Activated CD4-positive, CD25-positive, alpha-beta regulatory T cell treated with anti-CD3 and anti-CD28 coated beads, Interleukin-2, amount 50 U/mL, for 24 hours (primary cell): ENCODE data around the gene NLRP13.
"Not testable (repeated sequence)": the region's sequence is repeated elsewhere in the genome, so short reads cannot be mapped to it uniquely, and the experiment has no call there.

Experiments used
- ATAC-seq, 2 donors: fragments of 150-1000 bp; cut with Tn5 transposase; one replicate each; pipeline ENCODE4 v1.10.0; 2021; ENCODE audit warnings: mild to moderate bottlenecking in 1 of 2, moderate library complexity in 1 of 2

NLRP13 gene

GRCh38 chr19:55931936-55932386 is at the start of gene NLRP13:
Gene NLRP13 (minus strand): TSS chr19:55932336. CDS start chr19:55932311, 25 bp downstream.
- ATAC-seq = no peak

DNA sequence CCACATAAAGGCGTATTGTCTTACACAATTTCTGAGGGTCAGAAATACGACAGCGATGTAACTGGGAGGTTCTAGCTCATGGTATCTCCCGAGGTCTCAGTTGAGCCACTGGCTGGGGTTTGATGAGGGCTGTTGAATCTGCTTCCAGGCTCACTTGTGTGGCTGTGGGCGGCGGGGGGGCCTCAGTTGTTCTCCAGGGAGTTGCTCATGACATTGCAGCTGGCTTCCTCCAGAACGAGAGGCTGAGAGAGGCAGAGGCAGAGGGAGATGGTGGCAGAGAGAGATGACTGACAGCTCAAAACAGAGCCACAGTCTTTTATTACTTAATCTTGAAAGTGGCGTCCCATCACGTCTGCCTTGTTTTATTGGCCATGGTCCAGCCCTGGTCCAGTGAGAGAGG is 48.3 kb upstream of the NLRP13 start:
- ATAC-seq = no peak

DNA sequence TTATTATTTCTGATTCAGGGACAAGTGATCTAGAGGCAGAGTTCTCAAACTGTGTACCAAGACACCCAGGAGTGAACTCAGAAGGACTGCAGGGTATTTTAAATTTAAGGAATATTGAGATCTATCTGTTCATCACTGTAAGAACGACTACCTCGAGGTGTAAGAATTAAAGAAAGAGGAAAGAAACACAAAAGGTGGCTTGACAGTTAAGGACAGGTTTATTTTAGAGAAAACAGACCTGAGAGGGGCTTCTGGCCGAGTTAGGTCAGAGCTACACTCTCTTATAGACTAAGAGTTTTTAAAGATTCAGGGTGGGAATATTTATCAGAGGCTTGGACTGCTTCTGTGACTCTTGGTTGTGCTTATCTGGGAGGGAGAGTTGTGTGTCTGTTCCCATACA is 41.8 kb upstream of the NLRP13 start:
- ATAC-seq = no peak

DNA sequence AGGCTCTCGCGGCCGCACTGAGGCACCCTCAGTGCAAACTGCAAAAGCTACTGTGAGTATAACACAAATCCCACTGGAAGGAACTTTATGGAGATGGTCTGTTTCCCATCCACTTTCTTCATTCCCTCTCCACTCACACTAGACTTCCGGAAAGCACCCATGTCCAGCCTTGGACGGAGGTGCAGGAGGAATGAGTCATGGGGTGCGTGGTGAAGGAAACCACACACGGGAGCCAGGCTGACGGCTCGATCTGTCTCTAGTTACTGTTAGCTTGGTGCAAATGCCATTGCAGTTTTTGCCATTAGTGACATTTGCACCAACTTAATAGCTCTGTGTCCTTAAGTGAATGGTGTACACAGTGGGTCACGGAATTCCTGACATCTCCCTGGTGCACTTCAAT is 30.1 kb upstream of the NLRP13 start:
- no peak for ATAC-seq

DNA sequence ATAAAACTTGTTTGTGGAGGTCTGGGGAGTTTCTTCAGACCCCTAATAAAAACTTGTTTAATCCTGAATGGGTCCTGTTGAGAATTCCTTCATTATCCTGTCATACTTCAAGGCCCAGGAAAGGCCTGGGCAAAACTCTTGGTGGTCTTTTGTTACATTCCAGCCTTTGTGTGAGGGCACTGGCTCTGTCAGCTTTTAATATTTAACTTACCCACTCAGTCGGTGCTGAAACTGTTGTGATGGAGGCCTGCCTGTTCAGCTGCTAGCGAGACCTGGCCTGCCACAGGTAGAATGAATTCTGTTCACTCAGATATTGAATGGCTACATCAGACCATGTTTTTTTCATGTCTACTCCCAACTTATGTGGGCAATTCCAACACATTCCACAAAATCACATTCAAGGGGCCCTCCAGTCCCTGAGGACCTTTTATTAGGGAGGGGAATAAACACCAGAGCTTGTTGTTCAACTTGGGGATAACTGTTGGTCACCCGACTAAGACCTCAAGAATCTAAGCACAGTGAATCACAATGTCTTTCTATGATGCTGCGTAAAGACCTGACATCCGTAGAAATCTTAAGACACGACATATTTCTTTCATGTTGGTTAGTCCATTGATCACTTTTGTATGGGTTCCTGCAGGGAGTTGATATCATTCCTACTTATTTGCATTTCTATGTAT is 28.0 kb upstream of the NLRP13 start:
- ATAC-seq = no peak

GRCh38 chr19:55958356-55958755 is 26.2 kb upstream of the NLRP13 start:
- no peak for ATAC-seq

DNA sequence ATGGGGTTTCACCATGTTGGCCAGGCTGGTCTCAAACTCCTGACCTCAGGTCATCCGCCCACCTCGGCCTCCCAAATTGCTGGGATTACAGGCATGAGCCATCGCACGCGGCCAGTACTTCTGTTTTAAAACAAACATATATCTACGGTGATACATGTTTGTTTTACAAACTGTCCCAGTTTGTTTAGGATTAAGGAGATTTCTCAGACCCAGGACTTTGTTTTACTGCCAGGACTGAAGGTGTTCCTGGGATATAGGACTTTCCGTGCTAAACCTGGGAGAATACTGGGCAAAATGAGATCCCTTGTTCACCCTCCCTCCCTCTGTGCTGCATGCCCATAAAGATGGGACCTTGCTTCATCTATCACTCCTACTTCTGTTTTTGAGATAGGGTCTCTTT is 24.3 kb upstream of the NLRP13 start:
- ATAC-seq = no peak

DNA sequence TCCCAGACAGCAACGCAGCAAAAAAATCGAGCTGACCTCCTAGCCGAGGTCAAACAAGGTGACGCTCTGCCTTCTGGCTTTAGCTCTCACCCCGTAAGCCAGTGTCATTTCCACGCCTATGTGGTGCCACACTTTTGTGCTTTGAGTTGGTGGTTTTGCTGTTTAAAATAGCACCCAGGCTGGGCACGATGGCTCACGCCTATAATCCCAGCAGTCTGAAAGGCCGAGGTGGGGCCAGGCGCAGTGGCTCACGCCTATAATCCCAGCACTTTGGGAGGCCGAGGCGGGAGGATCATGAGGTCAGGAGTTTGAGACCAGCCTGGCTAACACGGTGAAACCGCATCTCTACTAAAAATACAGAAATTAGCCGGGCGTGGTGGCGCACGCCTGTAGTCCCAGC is 18.4 kb upstream of the NLRP13 start:
- ATAC-seq = not testable (repeated sequence)

GRCh38 chr19:55947532-55947931 is 15.4 kb upstream of the NLRP13 start, which contains the start of gene NLRP8:
Gene NLRP8 (plus strand): TSS chr19:55947832.
- ATAC-seq = no peak

DNA sequence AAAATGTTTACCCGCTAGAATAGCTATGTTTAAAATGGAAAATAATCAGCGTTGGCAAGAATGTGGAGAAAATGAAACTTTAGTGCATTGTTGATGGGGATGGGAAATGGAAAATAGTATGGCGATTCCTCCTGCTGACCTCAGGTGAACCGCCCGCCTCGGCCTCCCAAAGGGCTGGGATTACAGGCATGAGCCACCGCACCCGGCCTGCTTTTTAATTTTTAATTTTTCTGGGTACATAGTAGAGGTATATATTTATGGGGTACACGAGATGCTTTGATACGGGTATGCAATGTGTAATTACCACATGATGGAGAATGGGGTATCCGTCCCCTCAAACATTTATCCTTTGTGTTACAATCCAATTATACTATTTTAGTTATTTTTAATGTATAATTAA is 8.2 kb upstream of the NLRP13 start:
- ATAC-seq = no peak

- no peak for ATAC-seq
Observed at GRCh38 chr19:55939206-55939605, 7.1 kb upstream of the NLRP13 start.

DNA sequence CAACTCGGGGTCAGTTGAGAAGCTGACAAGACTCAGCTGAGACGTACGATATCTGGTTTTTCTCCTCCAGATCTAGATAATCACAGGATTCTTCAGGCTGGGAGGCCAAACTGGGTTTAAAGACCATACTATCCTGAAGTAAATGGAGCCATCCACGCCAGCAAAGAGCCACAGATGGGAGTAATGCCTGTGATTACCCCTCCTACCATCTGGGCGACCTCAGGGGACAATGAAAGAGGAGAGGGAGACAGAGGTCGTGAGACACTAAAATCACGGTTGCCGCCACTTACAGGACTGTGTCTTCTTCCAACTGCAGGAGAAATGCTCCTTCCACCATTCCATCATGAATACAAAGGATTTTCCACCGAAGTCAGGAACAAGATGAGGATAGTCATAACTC is 3.1 kb upstream of the NLRP13 start:
- no peak for ATAC-seq

GRCh38 chr19:55930996-55931515 is 1.1 kb downstream of the NLRP13 start:
- no peak for ATAC-seq

- not testable (repeated sequence) for ATAC-seq
Observed at GRCh38 chr19:55929258-55929657, 2.9 kb downstream of the NLRP13 start.

DNA sequence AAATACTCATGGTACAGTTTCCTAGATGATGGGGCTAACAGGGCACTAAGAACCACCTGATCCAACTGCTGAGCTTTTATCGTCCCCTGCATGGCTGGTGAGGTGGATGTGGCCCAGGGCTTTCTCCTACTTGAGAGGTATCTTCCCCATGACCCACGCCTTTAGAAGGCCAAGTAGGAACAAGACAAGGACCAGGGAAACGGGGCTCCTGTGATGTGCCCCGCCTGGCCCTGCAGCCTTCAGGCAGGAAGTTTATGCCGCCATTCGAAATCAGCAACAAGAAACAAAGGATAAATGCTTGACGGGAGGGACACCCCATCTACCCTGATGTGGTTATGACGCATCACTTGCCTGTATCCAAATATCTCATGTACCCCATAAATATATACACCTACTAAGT is 4.1 kb downstream of the NLRP13 start:
- no peak for ATAC-seq

DNA sequence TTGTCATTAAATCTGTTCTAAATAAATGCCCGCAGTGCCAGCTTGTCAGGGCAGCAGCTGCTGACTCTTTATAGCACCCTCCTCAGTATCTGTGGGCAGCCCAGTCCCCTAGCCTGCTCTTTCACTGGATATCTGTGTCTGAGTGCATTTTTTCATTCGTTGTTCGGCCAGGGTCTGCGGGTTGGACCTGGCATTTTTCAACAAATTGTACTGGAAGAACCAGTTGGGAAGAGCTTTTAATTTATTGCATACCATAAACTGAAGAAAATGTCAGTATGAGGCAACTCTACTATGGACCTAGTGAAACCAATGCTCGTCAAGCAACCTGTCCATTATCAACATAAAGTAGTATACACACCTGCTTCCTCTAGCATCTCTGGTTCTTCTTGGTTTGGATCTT is 8.6 kb downstream of the NLRP13 start:
- no peak for ATAC-seq

GRCh38 chr19:55913643-55914268 is 18.4 kb downstream of the NLRP13 start:
- no peak for ATAC-seq

GRCh38 chr19:55912916-55913315 is 19.2 kb downstream of the NLRP13 start:
- no peak for ATAC-seq

GRCh38 chr19:55909801-55910200 is 22.3 kb downstream of the NLRP13 start:
- no peak for ATAC-seq

DNA sequence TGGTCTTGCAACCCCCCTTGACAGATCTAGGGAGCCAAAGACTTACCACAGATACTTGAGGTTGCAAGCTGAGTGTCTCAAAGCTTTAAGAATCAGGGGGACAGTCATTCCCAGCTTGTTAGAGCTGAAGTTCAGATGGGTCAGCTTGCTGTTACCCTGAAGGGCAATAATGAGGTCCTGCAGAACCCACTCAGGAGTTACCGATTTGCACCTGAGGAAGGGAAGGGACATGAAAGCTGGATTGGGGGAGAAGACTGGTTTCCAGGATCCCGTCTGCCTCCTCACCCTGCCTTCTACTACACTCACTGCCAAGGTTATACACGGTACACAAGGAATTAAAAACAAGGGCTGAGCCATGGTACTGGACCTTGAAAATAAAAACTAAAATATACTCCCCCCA is 24.4 kb downstream of the NLRP13 start:
- ATAC-seq = no peak

- ATAC-seq = no peak
Observed at GRCh38 chr19:55907286-55907685, 24.9 kb downstream of the NLRP13 start.

- no peak for ATAC-seq
Observed at GRCh38 chr19:55902080-55902751, 29.9 kb downstream of the NLRP13 start.

- ATAC-seq = no peak
Observed at GRCh38 chr19:55901369-55902079, 30.6 kb downstream of the NLRP13 start.
